ENCODE measurements around the gene TMC4.

DNA sequence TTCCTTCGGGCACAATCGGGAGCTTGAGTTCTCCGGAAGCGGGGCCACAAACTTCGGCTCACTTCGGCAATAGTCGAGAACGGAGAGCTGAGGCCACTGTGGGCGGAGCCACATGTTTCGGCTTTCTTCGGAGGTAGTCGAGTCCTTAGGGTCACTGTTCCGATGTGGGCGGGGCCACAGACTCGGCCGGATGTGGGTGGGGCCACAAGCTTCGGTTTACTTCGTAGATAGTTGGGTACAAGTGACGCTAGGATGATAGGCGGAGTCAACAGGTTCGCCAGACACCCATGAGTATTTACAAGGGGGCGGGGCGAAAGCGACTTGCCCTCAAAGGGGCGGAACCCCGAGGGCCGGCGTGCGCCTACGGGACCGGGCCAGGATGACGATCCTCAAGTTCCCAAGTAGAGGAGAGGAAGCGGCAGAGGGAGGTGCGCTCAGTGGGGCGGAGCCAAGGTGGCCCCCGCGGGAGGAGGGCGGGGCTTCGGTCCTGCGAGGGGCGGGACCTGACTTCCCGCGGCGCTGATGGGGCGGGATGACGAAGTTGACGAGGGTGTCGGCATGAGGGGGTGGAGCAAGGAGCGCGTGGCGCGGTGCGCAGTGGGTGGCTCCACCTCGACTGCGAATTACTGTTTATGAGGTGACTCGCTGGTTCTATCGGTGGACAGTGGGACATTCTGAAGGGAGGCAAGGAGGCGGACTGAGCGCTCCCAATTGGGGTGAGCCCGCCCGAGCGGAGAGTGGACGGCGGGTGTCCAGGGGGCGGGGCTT is 17.0 kb upstream of the TMC4 start:
- TF ChIP-seq, protein P1, sequence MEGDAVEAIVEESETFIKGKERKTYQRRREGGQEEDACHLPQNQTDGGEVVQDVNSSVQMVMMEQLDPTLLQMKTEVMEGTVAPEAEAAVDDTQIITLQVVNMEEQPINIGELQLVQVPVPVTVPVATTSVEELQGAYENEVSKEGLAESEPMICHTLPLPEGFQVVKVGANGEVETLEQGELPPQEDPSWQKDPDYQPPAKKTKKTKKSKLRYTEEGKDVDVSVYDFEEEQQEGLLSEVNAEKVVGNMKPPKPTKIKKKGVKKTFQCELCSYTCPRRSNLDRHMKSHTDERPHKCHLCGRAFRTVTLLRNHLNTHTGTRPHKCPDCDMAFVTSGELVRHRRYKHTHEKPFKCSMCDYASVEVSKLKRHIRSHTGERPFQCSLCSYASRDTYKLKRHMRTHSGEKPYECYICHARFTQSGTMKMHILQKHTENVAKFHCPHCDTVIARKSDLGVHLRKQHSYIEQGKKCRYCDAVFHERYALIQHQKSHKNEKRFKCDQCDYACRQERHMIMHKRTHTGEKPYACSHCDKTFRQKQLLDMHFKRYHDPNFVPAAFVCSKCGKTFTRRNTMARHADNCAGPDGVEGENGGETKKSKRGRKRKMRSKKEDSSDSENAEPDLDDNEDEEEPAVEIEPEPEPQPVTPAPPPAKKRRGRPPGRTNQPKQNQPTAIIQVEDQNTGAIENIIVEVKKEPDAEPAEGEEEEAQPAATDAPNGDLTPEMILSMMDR (IDR thresholded peaks at IDR 0.05 in 4 of 5, conservative IDR thresholded peaks at IDR 0.05 in 1 of 5) = no peak
- TF ChIP-seq POLR2A (IDR thresholded peaks at IDR 0.05) = peak; percentile 58 to 72

All from gastrocnemius medialis (tissue), 4 donors.